RWPE1 (cell line): ENCODE results near the gene THAP9.

Experiments
- CTCF ChIA-PET: fragments of 350-600 bp; sonication (Branson Sonifier 250); formaldehyde crosslinking; extraction: SDS; loops from one replicate; lab custom pipeline; 2021; lab: Yijun Ruan, JAX
- POLR2A ChIA-PET: fragments of 400-600 bp; formaldehyde crosslinking; extraction: SDS; loops from one replicate; lab custom pipeline; 2020; ENCODE audit warnings: antibody characterized with exemption; ENCODE audit not compliant: low non-redundant PET; lab: Yijun Ruan, JAX
- DNase-seq: peaks from one replicate; pipeline ENCODE4 v3.0.0; 2012; ENCODE audit warnings: low spot score
- H3K27ac ChIP-seq: fragments of 450-650 bp; 2 replicates; pipeline ENCODE4 v1.5.1; 2017
- CTCF ChIP-seq: fragments of 450-650 bp; conservative IDR thresholded peaks from 2 replicates; pipeline ENCODE4 v1.5.1; 2017; ENCODE audit warnings: low read depth, mild to moderate bottlenecking

The THAP9 gene

GRCh38 chr4:82893942-82894341 is 6.6 kb upstream of the THAP9 start:
- ChIA-PET POLR2A (interaction anchor here (0.6 kb wide), 1 partner anchor 153 kb away, joined by 3 read pairs; no protein-coding TSS in a partner anchor), CTCF (no interaction called here)
- no peak overlapping the region for H3K27ac ChIP-seq
- TF ChIP-seq CTCF: no peak
- no peak for DNase-seq

- ChIA-PET POLR2A (no interaction called here), CTCF (interaction anchor here (0.6 kb wide), 1 partner anchor 115 kb away, joined by 3 read pairs; no protein-coding TSS in a partner anchor)
- DNase-seq: no peak
- no peak overlapping the region for H3K27ac ChIP-seq
- TF ChIP-seq CTCF: no peak
Measured at GRCh38 chr4:82896755-82897154, 3.8 kb upstream of the THAP9 start.

GRCh38 chr4:82898322-82899243 is 2.0 kb upstream of the THAP9 start:
- peak; percentile 75 for TF ChIP-seq CTCF
- DNase-seq: no peak
- ChIA-PET CTCF (interaction anchor here (0.5 to 0.9 kb wide), 5 partner anchors 12 to 209 kb away, joined by 3 to 6 read pairs (median 3); no protein-coding TSS in a partner anchor), POLR2A (no interaction called here)
- no peak overlapping the region for H3K27ac ChIP-seq

- H3K27ac ChIP-seq: peak overlapping the region; percentile 99
- DNase-seq: no peak
- ChIA-PET CTCF (interaction anchor here (0.6 to 0.9 kb wide), 5 partner anchors 13 to 383 kb away, joined by 3 to 5 read pairs (median 3); no protein-coding TSS in a partner anchor), POLR2A (interaction anchor here (0.7 kb wide), 1 partner anchor 381 kb away, joined by 3 read pairs; no protein-coding TSS in a partner anchor)
- TF ChIP-seq CTCF: no peak
Measured at GRCh38 chr4:82899374-82900065, 1.0 kb upstream of the THAP9 start.

GRCh38 chr4:82900066-82900410 is 497 bp upstream of the THAP9 start:
- H3K27ac ChIP-seq: peak overlapping the region; percentile 99
- no peak for TF ChIP-seq CTCF
- CTCF ChIA-PET: interaction anchor here (0.6 to 0.8 kb wide), 2 partner anchors 111 to 382 kb away, joined by 4 to 5 read pairs; no protein-coding TSS in a partner anchor
- no peak for DNase-seq
- POLR2A ChIA-PET: interaction anchor here (0.7 to 1.1 kb wide), 2 partner anchors 113 to 380 kb away, joined by 3 read pairs; no protein-coding TSS in a partner anchor

- H3K27ac ChIP-seq: peak overlapping the region; percentile 99
- no peak for DNase-seq
- POLR2A ChIA-PET: interaction anchor here (1.1 kb wide), 1 partner anchor 112 kb away, joined by 3 read pairs; no protein-coding TSS in a partner anchor
- CTCF ChIA-PET: no interaction called here
- no peak for TF ChIP-seq CTCF
Measured at GRCh38 chr4:82901183-82901718, 716 bp downstream of the THAP9 start.
